Cardiac muscle cell (in vitro differentiated cells and primary cell): ENCODE data around the gene TNS4. TPM values are rescaled to one million over a fixed set of nuclear protein-coding genes. Genes with fewer than 3 reads are reported as not detected.
A peak's percentile ranks its signal among the peaks of the same experiment; 100 is the strongest.

Source experiments
- DNase-seq, 2 donors: peaks; one replicate each; pipeline versions ENCODE4 v3.0.0 to v3.0.0-alpha.2; 2010 to 2017; ENCODE audit warnings: low read depth in 1 of 2, low spot score in 1 of 2
- H3K27ac ChIP-seq: fragments of 200-600 bp; sonication (generic); 2 replicates; pipeline ENCODE4 v1.5.1; 2016
- H3K27me3 ChIP-seq: fragments of 200-600 bp; sonication (generic); 2 replicates; pipeline ENCODE4 v1.6.0; 2016; ENCODE audit warnings: control low read depth
- H3K36me3 ChIP-seq: fragments of 200-600 bp; sonication (generic); 2 replicates; pipeline ENCODE4 v1.5.1; 2016; ENCODE audit warnings: control low read depth
- H3K4me1 ChIP-seq: fragments of 200-600 bp; sonication (generic); 2 replicates; pipeline ENCODE4 v1.8.1; 2017; ENCODE audit warnings: low read depth, mild to moderate bottlenecking, mixed run types
- H3K4me3 ChIP-seq: fragments of 200-600 bp; sonication (generic); 2 replicates; pipeline ENCODE4 v1.5.1; 2016; ENCODE audit warnings: mild to moderate bottlenecking
- H3K9me3 ChIP-seq: fragments of 200-600 bp; sonication (generic); 2 replicates; pipeline ENCODE4 v1.5.1; 2017; ENCODE audit warnings: low read depth, mild to moderate bottlenecking, control low read depth
- CTCF ChIP-seq: IDR thresholded peaks from 2 replicates; pipeline ENCODE4 v1.5.1; 2012; ENCODE audit warnings: low read depth, mild to moderate bottlenecking, low read length
- polyA plus RNA-seq: library from polyadenylated mRNA; unstranded; fragments of >200 nt; fragmentation: Nextera tagmentation; extraction: Ambion mirVana; gene quantifications from 2 replicates; pipeline ENCODE4 v1.2.1, GENCODE V29; 2016
- total RNA-seq: library from RNA; depleted of rRNA; stranded (reverse); fragments of >200 nt; gene quantifications from 2 replicates; pipeline ENCODE4 v1.2.3, GENCODE V29; 2016

TNS4 gene, protein sequence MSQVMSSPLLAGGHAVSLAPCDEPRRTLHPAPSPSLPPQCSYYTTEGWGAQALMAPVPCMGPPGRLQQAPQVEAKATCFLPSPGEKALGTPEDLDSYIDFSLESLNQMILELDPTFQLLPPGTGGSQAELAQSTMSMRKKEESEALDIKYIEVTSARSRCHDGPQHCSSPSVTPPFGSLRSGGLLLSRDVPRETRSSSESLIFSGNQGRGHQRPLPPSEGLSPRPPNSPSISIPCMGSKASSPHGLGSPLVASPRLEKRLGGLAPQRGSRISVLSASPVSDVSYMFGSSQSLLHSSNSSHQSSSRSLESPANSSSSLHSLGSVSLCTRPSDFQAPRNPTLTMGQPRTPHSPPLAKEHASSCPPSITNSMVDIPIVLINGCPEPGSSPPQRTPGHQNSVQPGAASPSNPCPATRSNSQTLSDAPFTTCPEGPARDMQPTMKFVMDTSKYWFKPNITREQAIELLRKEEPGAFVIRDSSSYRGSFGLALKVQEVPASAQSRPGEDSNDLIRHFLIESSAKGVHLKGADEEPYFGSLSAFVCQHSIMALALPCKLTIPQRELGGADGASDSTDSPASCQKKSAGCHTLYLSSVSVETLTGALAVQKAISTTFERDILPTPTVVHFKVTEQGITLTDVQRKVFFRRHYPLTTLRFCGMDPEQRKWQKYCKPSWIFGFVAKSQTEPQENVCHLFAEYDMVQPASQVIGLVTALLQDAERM
- total RNA-seq = not detected in 2 replicates
- polyA plus RNA-seq = not detected in 2 replicates

- no peak for TF ChIP-seq CTCF
- H3K27ac ChIP-seq = no peak within 1 kb of the TSS
- H3K4me3 ChIP-seq = no peak within 1 kb of the TSS
- no peaks in the 10 kb centered on the region for H3K9me3 ChIP-seq
- H3K4me1 ChIP-seq = peaks cover 1% of the 10 kb centered on the region
- DNase-seq = no peak
- no peaks in the 10 kb centered on the region for H3K36me3 ChIP-seq
- H3K27me3 ChIP-seq = no peaks in the 10 kb centered on the region
These were observed at the start of gene TNS4 for GRCh38 chr17:40501499-40501911. Gene TNS4, minus strand, starts transcription at chr17:40501623. Its CDS starts 5,198 bp downstream, at chr17:40496425.

- DNase-seq = peak in 1 of 2 donors; percentile 96
- peaks cover 27% of the 10 kb centered on the region for H3K4me1 ChIP-seq
These were observed 49.2 kb upstream of the TNS4 start for GRCh38 chr17:40550608-40551007.

GRCh38 chr17:40548982-40549685 is 47.7 kb upstream of the TNS4 start:
- Histone ChIP-seq H3K27ac (no peak overlapping the region), H3K27me3 (no peaks in the 10 kb centered on the region), H3K4me1 (peaks cover 22% of the 10 kb centered on the region), H3K36me3 (no peaks in the 10 kb centered on the region), H3K4me3 (no peak overlapping the region), H3K9me3 (no peaks in the 10 kb centered on the region)
- peak in 1 of 2 donors; percentile 85 for DNase-seq
- no peak for TF ChIP-seq CTCF

More at GRCh38 chr17:40550608-40551007, 49.2 kb upstream of the TNS4 start:
- Histone ChIP-seq H3K4me3 (no peak overlapping the region), H3K27me3 (no peaks in the 10 kb centered on the region), H3K9me3 (no peaks in the 10 kb centered on the region), H3K36me3 (no peaks in the 10 kb centered on the region), H3K27ac (no peak overlapping the region)
- no peak for TF ChIP-seq CTCF

DNA sequence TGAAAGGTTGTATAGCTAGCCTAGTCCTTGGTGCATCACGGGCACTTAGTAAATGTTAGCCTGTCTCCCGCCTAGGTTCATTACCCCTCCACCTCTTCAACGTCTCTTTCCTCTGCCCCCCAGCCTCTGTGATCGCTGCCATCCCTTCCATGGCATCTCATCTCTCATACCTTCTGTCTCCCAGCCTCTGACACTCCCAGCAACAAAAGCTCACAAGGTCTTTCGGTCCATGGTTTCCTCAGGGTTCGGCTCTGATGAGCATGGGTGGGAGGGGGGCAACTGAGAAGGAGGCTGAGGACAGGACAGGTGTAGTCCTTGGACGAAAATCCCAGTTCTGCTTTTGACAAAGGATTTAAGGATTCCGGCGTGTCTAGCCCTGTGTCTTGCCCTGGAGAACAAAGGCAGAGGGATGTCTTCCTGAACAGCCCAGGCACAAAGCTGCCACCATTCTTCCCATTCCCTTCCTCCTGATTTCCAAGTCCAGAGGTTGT is 47.1 kb upstream of the TNS4 start:
- Histone ChIP-seq H3K27ac (no peak overlapping the region), H3K4me1 (peaks cover 16% of the 10 kb centered on the region), H3K27me3 (no peaks in the 10 kb centered on the region), H3K9me3 (no peaks in the 10 kb centered on the region), H3K4me3 (no peak overlapping the region), H3K36me3 (no peaks in the 10 kb centered on the region)
- no peak for DNase-seq
- no peak for TF ChIP-seq CTCF

- Histone ChIP-seq H3K4me3 (no peak overlapping the region), H3K4me1 (peaks cover 13% of the 10 kb centered on the region), H3K36me3 (no peaks in the 10 kb centered on the region), H3K27ac (no peak overlapping the region), H3K27me3 (no peaks in the 10 kb centered on the region), H3K9me3 (no peaks in the 10 kb centered on the region)
- no peak for TF ChIP-seq CTCF
- no peak for DNase-seq
These were observed 46.5 kb upstream of the TNS4 start for GRCh38 chr17:40547785-40548478.
